GM19025 (cell line): Measurements from ENCODE around the gene LARGE1.
A peak's percentile ranks its signal among the peaks of the same experiment; 100 is the strongest.

Experiments used
- ATAC-seq: cut with Tn5 transposase; IDR thresholded peaks from one replicate; pipeline ENCODE4 v1.9.1; 2021; ENCODE audit warnings: mild to moderate bottlenecking, low read depth, moderate library complexity; ENCODE audit not compliant: unreplicated experiment

LARGE1 gene

DNA sequence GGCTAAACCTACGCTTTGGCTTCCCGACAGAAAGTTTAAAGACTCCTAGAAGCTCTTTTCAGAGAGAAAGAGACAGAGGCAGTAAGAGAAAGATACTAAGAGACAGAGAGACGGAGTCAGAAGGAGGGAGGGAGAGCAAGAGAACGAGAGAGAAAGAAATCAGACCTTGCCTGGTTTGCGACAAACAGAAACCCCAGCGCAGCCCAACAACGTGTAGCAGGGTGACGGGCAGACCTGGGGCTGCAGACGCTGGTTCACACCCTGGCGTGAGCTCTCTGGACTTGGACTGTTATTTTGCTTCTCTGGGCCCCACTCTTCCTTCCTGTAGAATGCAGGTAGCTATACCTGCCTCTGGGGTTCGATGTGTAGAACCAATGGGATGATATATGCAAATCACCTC lies 617.7 kb downstream of the LARGE1 start:
- no peak for ATAC-seq

DNA sequence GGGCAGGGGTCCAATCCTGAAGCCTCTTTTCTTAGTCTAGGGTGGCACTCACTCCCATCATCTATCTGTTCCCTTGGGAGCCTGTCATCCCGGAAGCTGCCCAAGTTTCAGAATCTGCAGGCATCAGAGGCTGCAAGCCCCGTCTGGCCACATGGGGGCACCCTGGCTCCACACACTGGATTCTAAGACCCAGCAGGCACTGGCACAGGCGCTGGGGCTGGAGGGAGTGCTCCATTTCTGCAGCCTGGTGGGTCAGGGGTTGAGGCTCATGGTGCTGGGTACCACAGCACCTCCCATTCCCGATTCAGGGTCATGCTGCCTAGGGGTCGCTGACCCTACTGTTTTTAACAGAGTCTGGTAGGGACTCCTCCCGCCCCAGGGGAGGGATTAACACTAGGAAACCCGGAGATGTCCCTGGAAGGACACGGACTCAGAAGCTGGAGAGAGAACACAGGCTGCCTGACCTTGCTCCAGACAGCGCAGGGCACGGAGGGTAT lies 618.2 kb downstream of the LARGE1 start:
- ATAC-seq, result no peak

DNA sequence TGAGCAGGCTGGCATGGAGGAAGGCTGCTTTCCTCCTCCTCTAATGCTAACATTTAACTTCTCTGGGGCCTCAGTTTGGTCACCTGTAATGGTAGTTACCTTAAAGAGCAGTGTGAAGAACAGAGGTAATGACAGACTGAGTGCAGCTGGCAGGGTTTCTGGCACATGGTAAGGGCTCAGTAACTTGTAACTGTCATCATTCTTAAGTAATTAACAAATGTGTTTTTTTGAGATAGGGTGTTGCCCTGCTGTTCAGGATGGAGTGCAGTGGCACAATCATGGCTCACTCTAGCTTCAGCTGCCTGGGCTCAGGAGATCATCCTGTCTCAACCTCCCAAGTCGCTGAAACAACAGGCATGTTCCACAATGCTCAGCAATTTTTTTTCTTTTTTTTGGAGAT lies 620.1 kb downstream of the LARGE1 start:
- no peak for ATAC-seq

DNA sequence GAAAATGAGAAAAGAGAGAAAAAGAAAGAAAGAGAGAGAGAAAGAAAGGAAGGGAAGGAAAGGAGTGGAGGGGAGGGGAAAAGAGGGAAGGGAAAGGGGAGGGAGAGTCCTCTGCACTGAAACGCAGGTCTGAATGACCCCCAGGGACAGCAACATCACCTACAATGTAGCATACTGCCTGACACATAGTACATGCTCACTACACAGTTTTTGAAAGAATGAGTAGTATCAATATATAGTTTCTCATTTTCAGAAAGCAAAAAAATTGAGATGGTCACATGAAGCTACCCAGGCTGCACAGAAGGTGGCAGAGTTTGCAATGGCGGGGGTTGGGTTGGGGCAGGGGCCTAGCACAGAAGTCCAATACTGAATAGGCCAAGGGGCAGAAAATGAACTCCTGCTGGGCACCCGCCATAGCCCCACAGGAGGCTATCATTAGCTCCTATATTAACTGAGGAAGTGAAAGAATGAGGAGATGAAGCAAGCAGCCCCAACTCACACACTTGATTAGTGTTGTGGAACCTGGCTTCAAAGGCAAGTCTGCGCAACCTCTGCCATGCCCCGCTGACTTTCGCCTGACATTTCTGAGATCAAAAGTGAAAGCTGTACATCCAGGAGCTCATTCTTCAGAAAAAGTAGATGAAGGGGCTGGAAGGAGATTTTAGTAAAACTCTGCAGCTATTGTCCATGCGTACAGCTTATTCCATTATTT lies 620.9 kb downstream of the LARGE1 start:
- peak; percentile 86 for ATAC-seq

DNA sequence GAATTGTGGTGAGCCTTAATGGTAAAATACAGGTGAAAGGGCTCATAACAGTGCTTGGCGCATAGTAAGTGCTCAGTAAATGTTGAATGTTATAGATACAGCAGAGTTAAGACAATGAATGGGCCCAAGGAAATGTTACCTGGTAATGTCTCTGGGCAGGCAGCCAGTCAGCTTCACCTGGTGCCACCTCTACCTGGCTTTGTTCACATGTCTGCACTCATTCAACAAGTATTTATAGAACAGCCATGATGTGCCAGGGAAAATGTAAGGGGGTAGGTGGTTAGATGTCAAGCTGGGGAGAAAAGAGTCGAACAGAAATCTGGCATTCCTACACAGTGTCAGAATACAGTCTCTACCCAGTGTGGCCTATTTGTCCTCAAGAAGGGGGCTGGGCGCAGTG lies 623.3 kb downstream of the LARGE1 start:
- no peak for ATAC-seq

DNA sequence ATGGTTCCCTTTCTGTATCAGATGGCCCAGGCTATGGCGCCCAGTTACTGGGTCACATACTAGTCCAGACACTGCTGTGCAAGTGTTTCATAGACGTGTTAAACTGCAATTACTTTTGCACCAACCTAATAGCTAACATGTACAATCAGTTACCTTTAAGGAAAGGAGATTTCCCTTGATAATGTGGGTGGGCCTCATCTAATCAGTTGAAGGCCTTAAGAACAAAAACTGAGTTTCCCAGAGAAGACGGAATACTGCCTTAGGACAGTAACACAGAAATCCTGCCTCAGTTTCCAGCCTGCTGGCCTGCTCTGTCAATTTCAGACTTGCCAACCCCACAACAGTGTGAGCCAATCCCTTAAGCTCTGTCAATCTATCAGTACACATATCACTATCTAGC lies 632.2 kb downstream of the LARGE1 start:
- ATAC-seq, result no peak

DNA sequence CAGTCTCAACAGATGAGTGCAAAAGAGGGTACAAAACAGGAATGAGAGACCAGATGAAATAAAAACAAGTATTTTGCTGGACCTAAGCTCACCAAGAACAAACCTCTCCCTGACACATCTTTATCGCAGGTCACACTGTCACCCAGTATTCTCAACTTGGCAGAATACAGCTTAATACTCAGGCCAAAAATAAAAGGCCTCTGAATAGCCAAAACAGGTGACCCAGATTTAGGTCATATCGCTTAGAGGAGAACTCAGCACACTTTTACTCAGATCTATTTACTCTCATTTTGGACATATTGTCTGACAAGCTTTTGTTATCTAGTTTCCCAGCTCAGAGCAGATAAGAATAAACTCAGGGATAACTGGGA lies 645.2 kb downstream of the LARGE1 start:
- ATAC-seq, result no peak

DNA sequence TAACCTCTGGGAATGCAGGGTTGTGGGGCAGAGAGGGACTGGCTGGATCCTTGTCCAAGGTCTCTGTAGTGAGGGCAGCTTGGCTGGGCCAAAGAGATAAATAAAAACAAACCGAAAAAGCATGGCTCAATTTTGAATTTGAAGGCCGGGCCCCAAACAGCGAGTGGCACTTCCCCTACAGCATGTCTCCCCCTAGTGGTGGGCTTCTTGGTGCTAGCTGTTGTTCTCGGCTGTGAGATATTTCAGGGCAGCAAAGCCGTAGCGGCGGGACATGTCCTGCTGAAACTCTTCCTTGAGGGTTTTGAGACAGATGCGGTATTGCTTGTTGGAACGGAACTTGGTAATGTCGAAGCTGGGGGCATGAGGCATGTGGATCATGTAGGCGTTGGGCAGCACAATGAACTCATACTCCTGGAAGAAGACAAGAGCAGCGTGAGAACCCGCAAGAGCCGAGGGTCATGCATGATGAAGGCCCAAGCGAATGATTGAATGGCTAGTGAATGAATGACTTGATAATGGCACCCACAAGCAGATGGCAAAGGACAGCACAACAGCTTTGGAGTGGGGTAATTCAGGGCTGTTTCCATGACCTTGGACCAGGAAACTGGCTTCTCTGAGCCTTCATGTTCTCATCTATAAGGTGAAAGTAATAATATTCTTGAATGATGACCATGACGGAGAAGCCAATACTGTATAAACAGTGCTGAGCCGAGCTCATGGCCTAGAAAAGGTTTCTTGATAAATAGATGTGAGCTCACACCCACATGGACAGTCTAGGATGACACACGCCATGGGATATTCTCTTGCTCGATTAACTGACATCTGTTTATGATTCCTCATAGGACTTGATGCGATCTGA lies 645.8 kb downstream of the LARGE1 start:
- no peak for ATAC-seq

DNA sequence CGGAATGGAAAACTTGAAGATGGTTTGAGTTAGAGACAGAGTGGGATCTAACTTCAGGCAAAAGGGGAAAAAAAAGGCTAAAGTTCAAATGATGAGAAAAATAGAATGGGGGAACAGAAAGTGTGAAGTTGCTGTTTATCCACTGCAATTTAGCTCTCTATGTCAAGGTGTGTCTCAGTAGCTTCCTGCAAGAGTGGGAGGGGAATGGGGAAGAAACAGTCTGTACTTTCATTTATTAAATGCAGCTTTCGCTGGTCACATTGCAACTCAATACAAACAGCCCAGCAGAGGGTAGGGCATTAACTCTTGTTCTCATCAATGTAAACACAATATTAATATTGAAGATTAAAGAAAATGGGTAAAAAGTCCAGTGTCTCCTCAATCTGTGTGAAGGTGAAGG lies 647.4 kb downstream of the LARGE1 start:
- ATAC-seq, result no peak

GRCh38 chr22:33272180-33272579 lies 648.1 kb downstream of the LARGE1 start:
- ATAC-seq, result no peak

- no peak for ATAC-seq
Measured at GRCh38 chr22:33271390-33272161, 648.7 kb downstream of the LARGE1 start.

- no peak for ATAC-seq
Measured at GRCh38 chr22:33270596-33270995, 649.7 kb downstream of the LARGE1 start.

- no peak for ATAC-seq
Measured at GRCh38 chr22:33261699-33262098, 658.6 kb downstream of the LARGE1 start.

DNA sequence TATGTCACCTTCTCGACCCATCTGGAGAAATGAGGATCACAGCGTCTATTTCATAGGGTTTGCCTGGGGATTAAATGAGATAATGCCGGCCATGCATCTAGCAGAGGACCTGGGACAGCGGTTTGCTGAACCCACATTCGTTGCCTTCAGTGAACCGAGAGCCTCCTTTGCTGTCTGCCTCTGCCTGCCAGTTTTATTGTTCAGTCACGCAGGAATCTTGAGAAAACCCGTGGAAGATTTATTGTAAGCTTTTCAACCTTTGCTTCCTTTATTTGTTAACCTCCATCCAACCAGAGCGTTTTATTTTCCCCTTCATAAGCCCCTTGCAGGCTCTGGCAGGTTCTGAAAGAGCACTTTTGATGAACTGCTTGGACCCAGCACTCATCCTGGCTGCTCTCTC lies 659.8 kb downstream of the LARGE1 start:
- ATAC-seq, result no peak

GRCh38 chr22:33255791-33256190 lies 664.5 kb downstream of the LARGE1 start:
- ATAC-seq, result no peak

GRCh38 chr22:33248948-33249347 lies 671.3 kb downstream of the LARGE1 start:
- ATAC-seq, result no peak

- no peak for ATAC-seq
Measured at GRCh38 chr22:33247758-33248157, 672.5 kb downstream of the LARGE1 start.

DNA sequence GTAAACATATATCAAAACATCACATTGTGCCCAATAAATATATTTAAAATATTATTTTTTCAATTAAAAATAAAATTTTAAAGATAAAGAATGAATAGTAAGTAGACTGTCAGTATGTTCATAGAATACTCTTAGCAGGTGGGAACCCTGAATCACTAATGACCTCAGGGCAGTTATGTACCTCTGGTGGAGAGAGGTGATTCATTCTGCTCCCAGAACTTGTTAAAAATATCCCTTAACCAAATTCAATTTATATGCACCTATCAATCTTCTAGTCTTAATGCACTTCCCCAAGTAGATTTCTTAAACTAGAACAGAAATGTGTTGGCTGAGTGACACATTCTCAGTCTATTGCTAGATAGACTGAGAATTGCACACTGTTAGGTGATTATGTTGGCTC lies 678.2 kb downstream of the LARGE1 start:
- no peak for ATAC-seq

DNA sequence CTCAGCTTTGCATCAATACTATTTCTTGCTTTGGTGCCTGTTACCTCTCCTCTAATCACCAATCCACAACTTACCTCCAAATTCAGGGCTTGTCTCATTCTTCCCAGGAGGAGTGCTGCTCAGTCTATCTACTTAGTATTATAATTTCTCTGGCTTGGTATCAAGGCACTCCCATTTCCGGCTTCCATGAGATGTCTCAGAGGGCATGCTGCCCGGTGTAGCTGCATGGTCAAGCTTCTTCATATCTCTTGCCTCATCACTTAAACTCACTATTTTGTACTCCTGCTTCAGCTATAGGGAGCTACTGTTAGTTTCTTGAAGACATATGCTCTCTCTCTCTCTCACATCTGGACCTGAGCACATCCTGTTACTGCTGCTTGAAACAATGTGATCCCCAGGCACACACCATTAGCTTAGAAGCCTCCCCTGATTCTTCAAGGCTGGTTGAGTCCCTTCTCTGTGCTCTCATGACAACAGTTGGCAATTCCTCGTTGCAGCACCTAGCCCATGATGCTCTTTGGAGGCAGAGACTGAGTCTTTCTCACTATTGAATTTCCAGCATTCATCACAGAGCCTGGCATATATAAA lies 679.3 kb downstream of the LARGE1 start:
- no peak for ATAC-seq

DNA sequence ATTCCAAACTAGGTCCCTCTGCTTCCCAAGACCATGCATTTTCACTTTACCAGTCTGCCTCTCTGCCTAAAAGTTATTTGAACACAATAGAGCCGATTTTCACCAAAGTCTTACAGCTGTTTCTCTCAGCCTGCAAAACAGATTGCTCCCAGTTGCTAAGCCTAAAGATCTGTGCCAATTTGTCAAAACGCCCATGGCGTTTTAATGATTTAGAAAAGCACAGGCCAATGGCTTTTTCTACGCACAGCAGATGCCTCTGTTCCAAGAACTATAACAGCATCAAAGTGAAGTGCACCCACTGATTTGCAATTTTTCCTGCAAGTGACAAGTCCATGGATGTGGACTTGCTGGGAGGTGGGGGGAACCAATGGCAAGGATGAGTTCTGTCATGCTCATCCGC lies 688.2 kb downstream of the LARGE1 start:
- ATAC-seq, result no peak

- ATAC-seq, result no peak
Measured at GRCh38 chr22:33227791-33228190, 692.5 kb downstream of the LARGE1 start.
